Activated naive CD8-positive, alpha-beta T cell (primary cell): ENCODE data around the gene ZCCHC12.
"Not testable (repeated sequence)": the region's sequence is repeated elsewhere in the genome, so short reads cannot be mapped to it uniquely, and the experiment has no call there.

Experiments used
- H3K27ac Mint-ChIP-seq: one replicate; pipeline ENCODE4 v1.8.0; 2021; ENCODE audit warnings: mixed read lengths
- H3K27me3 Mint-ChIP-seq: one replicate; pipeline ENCODE4 v1.8.0; 2021; ENCODE audit warnings: mixed read lengths
- H3K36me3 Mint-ChIP-seq: one replicate; pipeline ENCODE4 v1.8.0; 2021; ENCODE audit warnings: mixed read lengths
- H3K4me1 Mint-ChIP-seq: one replicate; pipeline ENCODE4 v1.8.0; 2021; ENCODE audit warnings: low read depth, mixed read lengths
- H3K4me3 Mint-ChIP-seq: one replicate; pipeline ENCODE4 v1.8.0; 2021; ENCODE audit warnings: mild to moderate bottlenecking, mixed read lengths
- H3K9me3 Mint-ChIP-seq: one replicate; pipeline ENCODE4 v1.8.0; 2021; ENCODE audit warnings: low read depth, mixed read lengths

ZCCHC12 gene

DNA sequence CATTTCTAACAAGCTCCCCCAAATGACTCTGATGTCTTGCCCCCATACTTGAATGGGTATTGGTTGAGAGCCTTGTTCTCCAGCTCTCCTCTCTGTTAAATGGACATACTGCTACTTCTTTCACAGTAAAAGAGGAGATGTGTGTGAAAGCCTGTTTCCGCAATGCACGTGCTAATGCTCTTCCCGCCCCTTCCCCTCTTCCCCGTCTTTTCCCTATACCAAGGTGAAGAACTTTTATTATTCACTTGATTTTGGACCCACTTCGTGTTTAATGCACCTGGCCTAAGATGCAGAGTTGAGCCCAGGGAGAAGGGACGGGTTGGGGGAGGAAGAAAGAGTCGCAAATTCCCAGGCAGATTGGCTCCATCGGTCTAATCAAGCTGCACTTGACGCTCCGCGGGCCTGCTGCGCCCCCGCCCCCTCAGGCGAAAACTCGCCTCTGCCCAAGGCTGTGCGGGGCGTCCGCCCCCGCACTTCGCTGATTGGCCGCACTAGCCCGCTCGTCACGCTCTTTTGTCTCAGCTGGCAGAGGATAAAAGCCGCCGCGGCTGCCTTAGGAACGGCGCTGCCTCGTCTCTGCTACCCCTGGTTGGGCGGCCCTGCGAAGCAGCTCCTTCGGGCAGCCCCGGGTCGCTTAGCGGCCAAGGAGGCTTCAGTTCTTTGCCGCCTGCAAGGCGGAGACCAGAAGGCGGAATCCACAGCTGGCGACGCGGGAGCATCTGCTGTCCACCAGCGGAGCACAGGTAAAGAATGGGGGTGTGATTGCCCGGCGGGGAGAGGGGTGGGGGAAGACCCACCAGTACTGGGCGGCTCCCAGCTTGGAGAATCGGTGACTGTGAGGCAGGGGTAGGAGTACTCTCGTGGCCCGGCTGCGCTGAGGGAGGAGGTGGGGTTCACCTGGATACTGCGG, at the start of gene ZCCHC12:
Gene ZCCHC12, plus strand, starts transcription at position 562 of the 910 bp plus-strand sequence. CDS start 1,421 bp downstream, outside the sequence.
- Mint-ChIP-seq H3K4me1 (peaks cover 30% of the 10 kb centered on the region), H3K36me3 (peaks cover 3% of the 10 kb centered on the region), H3K27ac (no peak within 1 kb of the TSS), H3K27me3 (peaks cover 4% of the 10 kb centered on the region), H3K4me3 (peak within 1 kb of the TSS; percentile 84), H3K9me3 (no peaks in the 10 kb centered on the region)

DNA sequence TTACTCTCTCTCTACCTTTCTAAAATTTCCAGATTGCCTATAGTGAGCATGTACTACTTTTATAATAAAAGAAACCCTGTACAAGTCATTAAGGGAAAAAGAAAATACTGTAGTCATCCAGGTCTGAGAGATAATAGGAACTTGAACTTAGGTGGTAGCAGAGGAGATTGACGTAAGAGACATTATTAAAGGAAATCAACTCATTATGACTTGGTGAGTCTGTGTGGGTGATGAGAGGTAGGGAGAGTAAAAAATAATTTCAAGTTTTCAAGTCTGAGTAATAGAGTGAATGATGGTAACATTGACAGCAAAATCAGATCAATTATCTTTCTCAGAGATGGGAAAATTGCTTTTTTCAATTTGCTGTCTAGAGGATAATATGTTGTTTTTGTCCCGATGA, 44.0 kb upstream of the ZCCHC12 start:
- H3K4me1 Mint-ChIP-seq: no peaks in the 10 kb centered on the region
- H3K27me3 Mint-ChIP-seq: peaks cover 2% of the 10 kb centered on the region
- H3K4me3 Mint-ChIP-seq: no peak overlapping the region
- H3K9me3 Mint-ChIP-seq: no peaks in the 10 kb centered on the region
- no peak overlapping the region for H3K27ac Mint-ChIP-seq
- H3K36me3 Mint-ChIP-seq: no peaks in the 10 kb centered on the region

DNA sequence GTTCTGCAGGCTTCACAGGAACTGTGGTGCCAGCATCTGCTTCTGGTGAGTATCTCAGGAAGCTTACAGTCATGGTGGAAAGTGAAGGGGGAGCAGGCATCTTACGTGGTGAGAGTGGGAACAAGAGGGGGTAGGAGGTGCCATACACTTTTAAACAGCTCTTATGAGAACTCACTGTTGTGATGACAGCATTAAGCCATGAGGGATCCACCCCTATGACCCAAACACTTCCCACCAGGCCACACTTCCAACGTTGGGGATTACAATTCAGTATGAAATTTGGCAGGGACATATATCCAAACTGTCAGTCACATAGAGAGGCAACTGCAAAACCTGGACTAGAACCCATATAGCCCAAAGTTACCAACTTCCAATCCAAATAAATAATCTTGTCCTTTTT, 43.1 kb upstream of the ZCCHC12 start:
- Mint-ChIP-seq H3K4me3 (no peak overlapping the region), H3K36me3 (no peaks in the 10 kb centered on the region), H3K27ac (no peak overlapping the region), H3K9me3 (no peaks in the 10 kb centered on the region), H3K4me1 (no peaks in the 10 kb centered on the region), H3K27me3 (peaks cover 2% of the 10 kb centered on the region)

DNA sequence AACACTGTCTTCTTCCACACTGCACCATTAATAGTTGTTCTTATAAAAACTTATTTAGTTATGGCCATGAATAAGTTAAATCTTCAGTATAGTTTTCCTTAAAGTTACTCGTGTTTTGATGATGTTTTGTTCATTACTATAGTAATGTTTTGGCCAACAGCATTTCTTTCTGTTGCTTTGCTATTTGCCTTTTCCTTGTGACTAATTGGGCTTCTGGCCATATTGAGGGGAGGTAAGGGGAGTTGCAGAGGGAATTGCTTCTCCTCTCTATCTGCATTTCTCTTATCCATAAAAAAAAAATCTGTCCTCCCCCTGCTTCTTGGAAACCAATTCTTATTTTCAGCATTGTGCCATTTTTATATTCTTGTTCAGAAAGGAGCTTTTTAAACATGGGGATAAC, 42.7 kb upstream of the ZCCHC12 start:
- Mint-ChIP-seq H3K27ac (no peak overlapping the region), H3K27me3 (peaks cover 2% of the 10 kb centered on the region), H3K9me3 (no peaks in the 10 kb centered on the region), H3K4me3 (no peak overlapping the region), H3K36me3 (no peaks in the 10 kb centered on the region), H3K4me1 (no peaks in the 10 kb centered on the region)

DNA sequence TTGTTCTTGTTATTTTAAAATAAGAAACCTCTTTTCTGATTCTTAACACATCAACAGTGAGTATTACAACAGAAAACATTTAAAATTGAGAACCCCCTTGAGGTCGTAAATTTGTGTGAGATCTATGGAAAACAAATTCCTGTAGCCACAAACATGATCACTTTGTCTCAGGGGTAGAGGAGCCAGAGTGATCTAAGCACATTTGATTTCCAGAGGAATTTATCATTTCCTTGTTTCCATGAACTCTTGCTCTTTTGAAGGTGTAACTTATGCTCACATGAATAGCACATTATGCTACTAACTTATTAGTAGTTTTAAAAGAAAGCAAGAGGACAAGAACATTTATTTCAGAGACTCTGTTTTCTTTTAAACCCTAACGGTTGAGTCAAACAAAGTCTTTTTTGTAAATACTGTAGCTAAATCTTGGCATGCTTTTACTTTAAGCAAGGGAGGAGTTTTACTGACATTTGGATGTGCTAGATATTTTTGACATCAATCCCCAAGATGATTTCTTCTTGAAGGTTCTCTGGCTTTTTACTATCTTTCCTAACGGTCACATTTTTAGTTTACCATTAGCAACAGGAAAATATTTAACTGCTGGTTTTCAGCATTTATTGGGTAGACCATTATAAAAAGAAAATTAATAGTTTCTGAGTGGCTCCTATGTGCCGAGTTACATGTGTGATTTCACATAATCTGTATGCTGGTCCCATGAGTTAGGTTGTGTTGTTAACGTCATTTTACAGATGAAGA, 27.9 kb upstream of the ZCCHC12 start:
- H3K27ac Mint-ChIP-seq: no peak overlapping the region
- no peak overlapping the region for H3K4me3 Mint-ChIP-seq

DNA sequence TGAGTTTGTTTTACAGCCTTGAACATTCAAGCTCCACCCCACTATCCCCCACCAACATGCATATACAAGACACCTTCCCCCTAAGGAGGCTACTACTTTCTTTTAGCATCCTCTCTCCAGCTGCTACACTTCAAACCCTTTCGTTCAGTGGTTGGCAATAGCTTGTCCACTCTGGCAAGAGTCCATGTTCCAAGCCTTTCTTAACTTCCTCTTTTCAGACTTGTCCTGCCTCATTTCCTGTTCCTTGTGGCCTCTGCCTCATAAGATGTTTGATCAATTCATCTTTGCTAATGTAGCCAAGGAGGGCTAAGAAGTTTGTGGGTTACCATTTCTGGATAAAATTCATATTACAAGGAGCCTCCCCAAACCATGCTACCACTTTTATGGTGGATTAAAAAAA, 20.8 kb upstream of the ZCCHC12 start:
- H3K4me3 Mint-ChIP-seq: no peak overlapping the region
- H3K36me3 Mint-ChIP-seq: no peaks in the 10 kb centered on the region
- peaks cover 3% of the 10 kb centered on the region for H3K27me3 Mint-ChIP-seq
- H3K4me1 Mint-ChIP-seq: no peaks in the 10 kb centered on the region
- no peak overlapping the region for H3K27ac Mint-ChIP-seq
- no peaks in the 10 kb centered on the region for H3K9me3 Mint-ChIP-seq

More for the DNA sequence above, 27.9 kb upstream of the ZCCHC12 start:
- Mint-ChIP-seq H3K4me1 (no peaks in the 10 kb centered on the region), H3K36me3 (no peaks in the 10 kb centered on the region), H3K9me3 (no peaks in the 10 kb centered on the region), H3K27me3 (peaks cover 10% of the 10 kb centered on the region)

DNA sequence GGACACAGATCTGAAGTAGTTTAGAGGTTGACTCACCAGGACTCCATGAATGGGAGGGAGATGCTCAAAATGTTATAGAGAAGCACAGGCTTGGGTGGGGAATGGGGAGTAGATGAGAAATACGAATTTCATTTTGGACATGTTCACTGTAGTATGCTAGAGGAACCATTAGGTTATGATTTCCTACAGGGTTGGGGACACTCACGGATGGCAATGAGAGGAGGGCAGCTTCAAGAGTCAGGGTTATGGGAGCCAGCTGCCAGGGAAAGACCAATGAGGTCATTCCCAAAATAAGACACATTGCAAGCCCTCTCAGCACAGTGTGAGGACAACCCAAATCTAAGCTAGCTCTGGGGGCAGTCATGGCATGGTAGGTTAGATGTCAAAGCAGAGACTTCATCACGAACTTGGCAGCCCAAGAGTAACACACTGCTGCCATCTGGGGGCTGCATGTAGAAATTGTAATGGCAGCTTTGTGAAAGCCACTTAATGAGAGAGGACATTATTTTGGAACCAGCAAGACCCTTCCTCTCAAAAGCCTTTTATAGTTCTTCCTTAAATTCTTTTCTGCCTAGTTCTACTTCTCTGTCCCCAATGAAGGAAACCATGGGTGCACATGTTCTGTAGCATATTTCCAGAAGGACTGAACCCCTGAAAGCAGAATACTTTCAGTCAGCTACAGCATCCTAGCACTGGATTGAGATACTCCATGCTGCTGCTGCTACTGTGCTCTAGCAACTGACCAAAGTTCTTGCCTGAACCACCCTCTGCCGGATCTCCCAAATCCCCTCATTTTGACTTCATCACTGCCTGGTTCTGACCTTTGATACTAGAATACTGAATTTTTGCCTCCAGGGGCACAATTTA, 16.2 kb upstream of the ZCCHC12 start:
- Mint-ChIP-seq H3K9me3 (no peaks in the 10 kb centered on the region), H3K27me3 (peaks cover 5% of the 10 kb centered on the region), H3K36me3 (no peaks in the 10 kb centered on the region), H3K4me3 (no peak overlapping the region), H3K27ac (no peak overlapping the region), H3K4me1 (no peaks in the 10 kb centered on the region)

DNA sequence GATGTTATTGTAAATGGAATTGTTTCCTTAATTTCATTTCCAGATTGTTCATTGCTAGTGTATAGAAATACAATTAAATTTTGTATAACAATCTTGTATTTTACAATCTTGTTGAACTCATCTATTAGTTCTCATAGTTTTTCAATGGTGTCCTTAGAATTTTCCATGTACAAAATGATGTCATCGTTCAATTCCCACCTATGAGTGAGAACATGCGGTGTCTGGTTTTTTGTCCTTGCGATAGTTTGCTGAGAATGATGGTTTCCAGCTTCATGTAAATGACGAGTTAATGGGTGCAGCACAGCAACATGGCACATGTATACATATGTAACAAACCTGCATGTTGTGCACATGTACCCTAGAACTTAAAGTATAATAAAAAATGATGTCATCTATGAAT, 6.4 kb upstream of the ZCCHC12 start:
- not testable (repeated sequence) for H3K36me3 Mint-ChIP-seq, H3K9me3 Mint-ChIP-seq, H3K4me3 Mint-ChIP-seq, H3K27me3 Mint-ChIP-seq, H3K27ac Mint-ChIP-seq, H3K4me1 Mint-ChIP-seq

DNA sequence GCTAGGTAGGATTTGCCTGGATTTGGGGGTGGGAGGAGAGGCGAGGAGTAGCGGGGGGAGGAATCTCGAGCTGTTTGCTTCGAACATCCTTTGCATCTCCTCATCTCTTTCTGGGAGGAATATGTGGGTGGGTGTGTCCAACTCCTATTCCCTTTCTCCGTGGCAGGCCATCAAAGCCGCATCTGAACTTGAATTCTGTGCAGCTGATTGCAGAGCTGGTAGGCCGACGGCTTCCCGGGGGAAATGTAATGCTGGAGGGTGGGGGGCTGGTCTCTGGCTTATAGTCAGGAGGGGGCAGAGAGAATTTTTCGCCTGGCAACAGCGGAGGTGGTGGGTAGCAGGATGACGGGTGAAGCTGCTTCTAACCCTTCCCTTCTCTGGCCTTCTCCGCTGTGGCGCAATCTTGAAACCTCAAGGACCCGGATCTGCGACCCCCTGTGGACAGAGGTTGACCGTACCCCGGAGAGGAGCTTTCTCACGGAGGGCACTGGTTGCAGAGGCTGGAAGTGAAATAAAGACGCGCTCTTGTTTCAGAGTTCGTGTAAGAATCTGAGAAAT, 628 bp downstream of the ZCCHC12 start:
- Mint-ChIP-seq H3K4me1 (peaks cover 30% of the 10 kb centered on the region), H3K27me3 (peaks cover 6% of the 10 kb centered on the region), H3K9me3 (no peaks in the 10 kb centered on the region), H3K36me3 (peaks cover 3% of the 10 kb centered on the region), H3K4me3 (peak overlapping the region; percentile 84), H3K27ac (no peak overlapping the region)

DNA sequence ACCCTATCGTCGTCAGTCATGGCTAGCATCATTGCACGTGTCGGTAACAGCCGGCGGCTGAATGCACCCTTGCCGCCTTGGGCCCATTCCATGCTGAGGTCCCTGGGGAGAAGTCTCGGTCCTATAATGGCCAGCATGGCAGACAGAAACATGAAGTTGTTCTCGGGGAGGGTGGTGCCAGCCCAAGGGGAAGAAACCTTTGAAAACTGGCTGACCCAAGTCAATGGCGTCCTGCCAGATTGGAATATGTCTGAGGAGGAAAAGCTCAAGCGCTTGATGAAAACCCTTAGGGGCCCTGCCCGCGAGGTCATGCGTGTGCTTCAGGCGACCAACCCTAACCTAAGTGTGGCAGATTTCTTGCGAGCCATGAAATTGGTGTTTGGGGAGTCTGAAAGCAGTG, 1.6 kb downstream of the ZCCHC12 start:
- H3K4me3 Mint-ChIP-seq: peak overlapping the region; percentile 15
- H3K36me3 Mint-ChIP-seq: peaks cover 3% of the 10 kb centered on the region
- H3K4me1 Mint-ChIP-seq: peaks cover 30% of the 10 kb centered on the region
- H3K27ac Mint-ChIP-seq: no peak overlapping the region
- H3K9me3 Mint-ChIP-seq: no peaks in the 10 kb centered on the region
- peaks cover 6% of the 10 kb centered on the region for H3K27me3 Mint-ChIP-seq

DNA sequence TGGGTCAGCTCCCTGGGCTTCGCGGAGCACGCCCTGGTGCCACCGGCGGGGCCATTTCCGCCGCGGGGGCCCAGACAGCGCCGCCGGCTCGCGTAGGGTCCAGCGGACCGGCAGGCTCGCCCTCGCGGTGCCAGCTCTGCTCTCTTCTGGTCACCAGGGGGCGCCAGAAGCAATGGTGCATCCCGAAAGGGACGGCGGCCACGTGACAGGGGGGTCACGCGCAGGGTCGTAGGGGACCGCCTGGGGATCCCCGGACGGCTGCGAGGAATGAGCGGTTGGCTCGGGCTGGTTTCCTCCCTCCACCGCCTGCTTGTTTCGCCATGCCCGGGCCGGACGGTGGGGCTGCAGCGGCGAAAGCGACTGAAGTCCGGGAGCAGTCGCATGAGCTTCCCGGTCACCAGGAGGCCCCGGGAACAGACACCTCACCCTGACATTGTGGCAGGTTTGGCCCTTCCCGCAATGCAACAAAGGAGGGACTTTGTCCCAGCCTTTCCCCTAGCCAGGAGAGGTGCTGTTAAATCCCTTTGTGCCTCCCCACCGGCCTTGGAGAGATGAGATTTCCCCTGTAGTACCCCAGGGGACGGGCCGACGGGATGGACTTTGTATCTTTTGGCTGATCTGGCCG, 15.8 kb downstream of the ZCCHC12 start:
- H3K36me3 Mint-ChIP-seq: no peaks in the 10 kb centered on the region
- no peak overlapping the region for H3K27ac Mint-ChIP-seq
- peaks cover 7% of the 10 kb centered on the region for H3K27me3 Mint-ChIP-seq
- no peaks in the 10 kb centered on the region for H3K9me3 Mint-ChIP-seq
- H3K4me1 Mint-ChIP-seq: peaks cover 1% of the 10 kb centered on the region
- peak overlapping the region; percentile 63 for H3K4me3 Mint-ChIP-seq

DNA sequence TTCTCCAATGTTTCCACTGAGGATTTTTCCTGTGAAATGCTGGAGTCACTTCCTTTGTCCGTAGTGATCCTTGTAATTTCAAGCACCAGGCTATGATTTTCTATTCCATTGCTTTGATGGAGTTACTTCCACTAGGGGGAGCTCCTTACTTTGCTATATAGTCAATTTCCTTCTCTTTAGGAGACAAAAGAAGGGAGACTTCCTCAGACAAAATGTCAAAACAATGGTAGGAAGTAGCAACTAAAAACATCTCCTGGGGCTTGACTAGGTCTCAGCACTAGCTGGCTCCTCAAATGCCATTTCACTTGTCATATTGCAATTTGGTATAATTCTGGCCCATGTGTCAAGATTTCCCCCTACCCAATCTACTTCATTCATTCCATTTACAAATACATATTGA, 24.1 kb downstream of the ZCCHC12 start:
- Mint-ChIP-seq H3K27me3 (peaks cover 1% of the 10 kb centered on the region), H3K4me3 (no peak overlapping the region), H3K36me3 (no peaks in the 10 kb centered on the region), H3K4me1 (no peaks in the 10 kb centered on the region), H3K9me3 (no peaks in the 10 kb centered on the region), H3K27ac (no peak overlapping the region)

DNA sequence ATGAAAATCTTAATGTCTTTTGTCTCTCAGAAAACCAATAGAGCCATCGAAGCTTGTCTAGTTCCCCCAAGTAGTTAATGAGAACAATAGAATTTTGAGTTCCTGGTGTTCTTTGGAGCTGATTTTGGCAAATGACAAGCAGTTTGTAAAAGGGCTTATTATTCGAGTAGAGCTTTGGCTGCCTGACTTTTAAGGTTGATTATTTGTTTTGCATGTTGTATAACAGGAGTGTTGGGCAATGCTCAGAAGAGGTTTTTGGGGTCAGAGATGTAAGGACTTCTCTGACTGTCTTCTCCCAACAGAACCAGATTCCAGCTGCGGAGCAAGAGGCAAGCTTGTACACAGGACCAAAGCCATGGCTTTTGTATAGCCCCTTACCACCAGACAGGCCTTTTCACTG, 30.0 kb downstream of the ZCCHC12 start:
- Mint-ChIP-seq H3K9me3 (no peaks in the 10 kb centered on the region), H3K36me3 (no peaks in the 10 kb centered on the region), H3K27ac (no peak overlapping the region), H3K4me1 (no peaks in the 10 kb centered on the region), H3K4me3 (no peak overlapping the region), H3K27me3 (no peaks in the 10 kb centered on the region)

DNA sequence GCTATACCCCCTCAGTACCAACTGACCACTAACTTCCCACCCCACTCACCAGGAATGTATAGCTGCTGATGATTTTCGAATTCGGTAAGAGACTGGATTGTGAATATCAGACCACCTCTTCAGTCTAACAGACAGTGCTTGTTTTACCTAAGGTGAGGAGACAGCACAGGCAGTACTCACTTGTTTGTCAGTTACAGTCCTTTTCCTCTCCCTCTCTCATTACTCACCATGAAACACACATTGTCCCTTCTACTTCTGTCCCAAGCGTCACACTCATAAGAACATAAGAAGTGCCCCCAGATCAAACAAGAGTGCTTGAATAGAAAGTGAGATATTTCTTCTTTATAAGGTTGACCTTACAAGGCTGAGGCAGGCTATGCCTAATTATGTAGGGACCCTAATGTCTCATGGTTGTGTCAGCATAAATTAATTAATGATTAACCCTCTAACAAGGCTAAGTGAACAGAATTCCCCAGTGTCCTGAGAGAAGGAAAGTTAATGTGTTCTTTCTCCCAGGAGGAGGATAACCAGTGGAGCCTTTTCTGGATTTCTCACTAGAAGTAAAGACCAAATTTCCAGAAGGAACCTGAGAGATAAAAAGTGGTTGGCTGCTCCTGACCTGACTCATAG, 32.2 kb downstream of the ZCCHC12 start:
- Mint-ChIP-seq H3K9me3 (no peaks in the 10 kb centered on the region), H3K4me1 (no peaks in the 10 kb centered on the region), H3K27me3 (no peaks in the 10 kb centered on the region), H3K27ac (no peak overlapping the region), H3K36me3 (no peaks in the 10 kb centered on the region), H3K4me3 (no peak overlapping the region)
